ENCODE measurements around the gene NAAA.
"Not testable (repeated sequence)": the region's sequence is repeated elsewhere in the genome, so short reads cannot be mapped to it uniquely, and the experiment has no call there.

Gene NAAA
- total RNA-seq, result 22.7 to 67.9 (median 34.2) reads per million in 17 experiments

GRCh38 chr4:75940692-75941253, at the start of gene NAAA:
TSS of gene NAAA (minus strand) at chr4:75941013. CDS start at chr4:75940949, 64 bp downstream.
- DNase-seq, result peak; percentile 57 to 94 (median 78)

DNA sequence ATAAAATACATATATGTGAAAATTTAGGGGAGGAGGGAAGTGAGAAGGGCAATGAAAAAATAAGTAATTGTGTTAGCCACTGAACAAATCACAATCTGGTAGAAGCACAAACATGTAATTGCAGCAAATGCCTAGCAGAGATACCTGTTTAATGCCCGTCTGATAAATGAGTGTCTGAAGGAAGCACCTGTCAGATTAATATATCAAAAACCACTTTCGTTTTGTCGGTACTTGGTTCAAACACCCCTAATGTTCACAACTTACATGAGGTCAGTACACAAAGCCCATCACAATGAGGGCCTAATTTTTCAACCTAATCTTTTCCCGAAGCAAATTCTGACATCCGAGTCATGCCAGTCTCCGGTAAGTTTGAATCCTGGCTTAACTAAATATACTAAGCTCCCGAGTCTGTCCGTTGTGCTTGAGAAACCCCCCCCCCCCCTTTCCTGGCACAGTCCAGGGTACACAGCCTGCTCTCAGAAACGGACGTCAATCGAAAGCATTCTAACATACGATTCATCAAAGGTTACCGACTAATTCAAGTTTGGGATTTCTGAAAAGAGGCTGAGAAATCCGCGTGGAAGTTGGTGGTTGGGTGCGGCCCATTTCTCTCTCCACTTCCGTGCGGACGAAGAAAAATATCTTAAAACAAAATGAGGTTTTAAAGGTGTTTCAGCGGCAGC, 49.2 kb upstream of the NAAA start:
- peak in 2 of 4 experiments; percentile 12 to 24 for DNase-seq

GRCh38 chr4:75985116-75985515, 44.3 kb upstream of the NAAA start:
- no peak for DNase-seq

- no peak for DNase-seq
Measured at GRCh38 chr4:75980576-75980975, 39.8 kb upstream of the NAAA start.

DNA sequence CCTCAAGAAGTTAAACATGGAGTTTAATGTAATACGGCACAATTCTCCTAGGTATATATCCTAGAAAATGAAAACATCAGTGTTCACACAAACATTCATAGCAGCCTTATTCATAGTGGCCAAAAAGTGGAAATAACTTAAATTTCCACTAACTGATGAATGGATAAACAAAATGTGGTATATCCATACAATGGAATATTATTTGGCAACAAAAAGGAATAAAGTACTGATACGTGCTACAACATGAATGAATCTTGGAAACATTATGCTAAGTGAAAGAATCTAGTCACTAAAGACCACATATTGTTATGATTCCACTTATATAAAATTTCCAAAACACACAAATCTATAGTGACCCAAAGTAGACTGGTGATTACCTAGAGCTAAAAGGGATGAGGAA, 35.4 kb upstream of the NAAA start:
- no peak for DNase-seq

DNA sequence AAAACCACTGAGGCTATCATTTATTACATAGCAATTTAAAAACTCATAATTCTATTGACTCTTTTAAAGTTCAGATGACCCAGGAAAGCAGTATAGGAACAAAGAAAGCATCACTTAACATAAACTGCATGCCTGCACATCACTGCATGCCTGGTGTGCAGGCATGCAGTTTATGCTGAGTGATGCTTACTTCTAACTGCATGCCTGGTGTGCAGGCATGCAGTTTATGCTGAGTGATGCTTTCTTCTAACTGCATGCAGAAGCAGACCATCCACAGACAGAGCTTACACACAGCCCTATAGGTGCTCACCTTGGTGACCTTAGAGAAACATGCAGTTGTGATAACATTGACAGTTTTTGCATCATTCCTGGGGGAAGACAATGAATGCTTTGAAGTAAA, 33.0 kb upstream of the NAAA start:
- no peak for DNase-seq

DNA sequence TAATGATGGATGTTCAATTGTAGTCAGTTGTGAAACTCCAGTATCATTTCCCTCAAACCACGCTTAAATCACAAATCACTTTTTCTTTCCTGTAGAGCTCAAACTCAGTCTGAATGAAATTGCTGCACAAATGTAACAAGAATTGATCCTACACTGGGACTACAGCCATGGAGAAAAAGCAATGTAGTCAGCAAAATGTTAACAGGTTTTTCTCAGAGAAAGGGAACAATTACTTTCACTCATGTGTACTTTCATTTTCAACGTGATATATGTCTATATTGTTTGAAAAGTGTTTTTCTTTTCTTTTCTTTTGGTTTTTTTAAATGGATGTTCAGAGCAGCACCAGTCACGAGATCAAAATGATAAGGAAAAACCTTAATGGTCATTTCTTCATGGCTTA, 27.3 kb upstream of the NAAA start:
- no peak for DNase-seq

DNA sequence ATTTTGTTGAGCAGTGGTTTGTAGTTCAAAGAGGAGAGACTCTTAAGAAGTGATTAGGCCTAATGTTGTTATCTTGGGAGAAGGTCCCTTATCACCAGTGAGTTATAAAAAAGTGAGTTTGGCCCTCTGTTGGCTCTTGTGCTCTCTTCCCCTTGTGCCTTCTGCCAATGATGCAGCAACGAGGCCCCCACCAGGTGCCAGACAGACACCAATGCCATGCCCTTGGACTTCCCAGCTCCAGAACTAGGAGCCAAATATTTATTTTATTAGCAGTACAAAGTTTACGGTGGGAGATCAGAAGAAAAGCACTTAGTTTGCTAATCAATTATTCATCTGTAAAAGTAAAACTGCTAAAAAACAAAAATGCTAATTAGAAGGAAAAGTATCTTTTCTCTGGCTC, 22.7 kb upstream of the NAAA start:
- DNase-seq, result no peak

DNA sequence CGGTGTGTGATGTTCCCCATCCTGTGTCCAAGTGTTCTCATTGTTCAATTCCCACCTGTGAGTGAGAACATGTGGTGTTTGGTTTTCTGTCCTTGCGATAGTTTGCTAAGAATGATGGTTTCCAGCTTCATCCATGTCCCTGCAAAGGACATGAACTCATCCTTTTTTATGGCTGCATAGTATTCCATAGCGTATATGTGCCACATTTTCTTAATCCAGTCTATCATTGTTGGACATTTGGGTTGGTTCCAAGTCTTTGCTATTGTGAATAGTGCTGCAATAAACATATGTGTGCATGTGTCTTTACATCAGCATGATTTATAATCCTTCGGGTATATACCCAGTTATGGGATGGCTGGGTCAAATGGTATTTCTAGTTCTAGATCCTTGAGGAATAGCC, 21.3 kb upstream of the NAAA start:
- not testable (repeated sequence) for DNase-seq

DNA sequence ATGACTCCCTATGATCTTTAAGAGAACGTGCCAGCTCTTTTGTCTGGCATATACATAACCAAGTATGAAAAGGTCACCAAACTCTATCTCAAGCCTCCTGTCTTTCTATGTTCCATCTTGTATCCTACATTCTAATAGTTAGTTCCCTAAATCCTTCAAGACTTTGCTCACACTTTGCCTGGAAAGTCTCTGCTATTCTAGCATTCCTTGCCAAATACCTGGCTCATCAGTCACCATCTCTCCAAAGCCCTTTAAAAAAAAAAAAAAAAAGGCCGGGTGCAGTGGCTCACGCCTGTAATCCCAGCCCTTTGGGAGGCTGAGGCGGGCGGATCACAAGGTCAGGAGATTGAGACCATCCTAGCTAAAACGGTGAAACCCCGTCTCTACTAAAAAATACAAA, 17.7 kb upstream of the NAAA start:
- DNase-seq, result not testable (repeated sequence)

- not testable (repeated sequence) for DNase-seq
Measured at GRCh38 chr4:75954811-75955210, 14.0 kb upstream of the NAAA start.

DNA sequence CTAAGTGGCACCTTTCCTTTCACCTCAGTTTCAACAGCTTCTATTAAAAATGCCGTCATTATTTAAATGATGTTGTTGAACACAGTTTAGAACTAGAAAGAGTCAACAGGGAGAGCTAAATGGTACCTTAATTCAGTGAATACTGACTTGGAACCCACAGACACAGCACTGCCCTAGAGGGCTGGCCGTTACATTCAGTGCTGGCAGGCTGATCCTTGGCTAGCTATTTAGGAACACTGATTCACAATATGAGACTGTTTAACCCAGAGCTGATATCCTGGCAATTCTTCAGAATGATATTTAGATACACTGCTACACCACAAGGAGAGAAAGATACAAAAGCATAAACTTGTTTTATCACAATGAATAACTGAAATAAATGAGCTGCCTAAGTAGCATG, 12.7 kb upstream of the NAAA start:
- no peak for DNase-seq

DNA sequence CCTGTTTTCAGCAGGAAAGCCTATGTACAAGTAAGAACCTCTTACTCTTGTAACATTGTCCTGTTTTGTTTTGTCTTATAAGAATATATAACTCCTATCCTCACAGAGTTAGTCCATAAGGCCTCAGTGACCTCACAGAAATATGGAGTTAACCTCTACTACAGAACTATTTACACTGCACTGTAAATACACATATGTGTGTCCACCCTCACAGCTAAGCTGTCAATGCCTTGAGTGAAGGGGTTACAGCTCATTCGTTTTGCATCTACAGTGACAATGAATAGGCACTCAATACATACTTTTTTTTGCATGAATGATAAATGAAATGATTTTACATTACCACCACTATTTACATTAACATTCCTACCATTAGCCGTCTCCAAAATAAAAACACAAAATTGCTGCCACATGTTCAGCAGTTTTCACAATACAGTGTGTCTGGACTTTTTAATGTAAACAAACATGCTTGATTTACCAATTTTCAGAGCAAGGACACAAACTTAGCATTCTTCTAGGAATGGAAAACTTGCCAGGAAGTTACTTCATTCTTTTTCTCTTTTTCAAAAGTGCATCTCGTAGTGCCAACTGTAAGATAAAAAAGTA, 9.5 kb upstream of the NAAA start:
- DNase-seq, result no peak

DNA sequence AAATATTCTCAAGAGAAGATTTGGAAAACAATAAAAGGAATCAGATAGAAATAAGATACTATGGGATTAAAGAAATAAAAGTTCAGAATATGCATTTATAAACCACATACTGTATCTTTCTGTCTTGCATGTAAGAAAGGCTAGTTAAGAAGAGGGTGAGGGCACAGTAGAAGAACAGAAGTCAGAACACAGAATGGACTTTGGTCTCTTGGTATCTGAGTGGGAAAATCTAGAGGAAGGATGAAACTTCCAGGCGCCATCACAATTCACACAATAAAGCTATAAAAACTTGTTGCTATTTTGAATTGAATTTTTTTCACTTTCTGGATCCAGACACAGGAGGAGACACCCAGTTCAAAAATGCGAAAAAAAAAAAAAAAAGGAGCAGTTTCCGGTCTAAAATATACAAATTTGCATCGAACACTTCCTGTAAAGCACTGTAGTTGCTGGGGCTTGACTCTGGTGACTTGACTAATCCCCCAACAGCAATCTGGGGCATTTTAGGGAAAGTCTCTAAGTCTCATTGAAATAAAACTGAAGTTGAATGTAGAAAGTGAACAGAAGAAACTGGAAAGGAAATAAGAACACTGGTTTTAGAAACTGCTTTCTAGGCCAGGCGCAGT, 8.1 kb upstream of the NAAA start:
- DNase-seq, result no peak

GRCh38 chr4:75939890-75940691, 722 bp downstream of the NAAA start:
- DNase-seq, result peak; percentile 77 to 90 (median 84)

GRCh38 chr4:75935628-75936027, 5.2 kb downstream of the NAAA start:
- DNase-seq, result no peak

- DNase-seq, result no peak
Measured at GRCh38 chr4:75930152-75930551, 10.7 kb downstream of the NAAA start.

- DNase-seq, result not testable (repeated sequence)
Measured at GRCh38 chr4:75924916-75925315, 15.9 kb downstream of the NAAA start.

- no peak for DNase-seq
Measured at GRCh38 chr4:75924309-75924827, 16.4 kb downstream of the NAAA start.

DNA sequence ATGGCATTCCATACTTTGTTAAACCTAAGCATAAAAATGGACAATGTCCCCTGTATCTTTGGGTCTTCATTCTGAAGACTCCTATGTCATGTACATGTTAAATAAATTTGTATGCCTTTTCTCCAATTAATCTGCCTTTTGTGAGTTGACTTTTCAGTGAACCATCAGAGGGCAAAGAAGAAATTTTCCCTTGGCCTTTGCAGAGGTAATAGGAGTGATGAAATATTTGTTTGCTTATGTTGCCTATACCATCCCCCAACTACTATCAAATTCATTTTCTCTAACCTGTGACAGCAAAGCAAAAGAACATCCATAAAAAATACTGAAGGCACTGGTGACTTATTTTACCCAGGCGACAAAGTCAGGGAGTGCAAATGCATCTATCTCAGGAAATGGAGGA, 18.2 kb downstream of the NAAA start:
- no peak for DNase-seq

- DNase-seq, result no peak
Measured at GRCh38 chr4:75921910-75922309, 18.9 kb downstream of the NAAA start.

- DNase-seq, result no peak
Measured at GRCh38 chr4:75920327-75920726, 20.5 kb downstream of the NAAA start.

DNA sequence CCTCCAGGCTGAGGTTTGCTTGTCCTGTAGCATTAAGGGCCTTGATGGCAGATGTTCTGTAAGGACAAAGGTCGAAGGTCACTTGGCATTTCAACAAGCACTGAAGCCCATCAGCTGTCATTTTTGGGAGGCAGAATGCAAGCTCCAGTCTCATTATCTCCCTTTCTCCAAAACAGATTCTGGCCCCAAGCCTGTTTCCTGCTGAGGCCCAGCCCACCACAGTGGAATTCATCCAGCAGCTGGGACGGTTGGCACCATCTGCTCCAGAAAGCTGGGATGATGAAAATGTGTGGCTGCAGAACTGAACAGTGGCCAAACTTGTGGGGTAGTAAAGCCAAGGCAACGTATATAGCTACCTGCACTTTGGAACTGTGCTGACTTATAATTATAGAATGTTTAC, 20.9 kb downstream of the NAAA start:
- no peak for DNase-seq
